Testis (tissue), 3 donors: ENCODE results near the gene GRN. TPM values are rescaled to one million over a fixed set of nuclear protein-coding genes. Genes with fewer than 3 reads are reported as not detected.

Source experiments
- DNase-seq: peaks from one replicate; pipeline ENCODE4 v3.0.0-alpha.2; 2019
- H3K27ac ChIP-seq, 2 donors: fragments of 200-600 bp; sonication (generic); one replicate each; pipeline ENCODE4 v1.5.1; 2019
- H3K27me3 ChIP-seq: fragments of 200-600 bp; sonication (generic); one replicate; pipeline ENCODE4 v1.5.1; 2019
- H3K36me3 ChIP-seq: fragments of 200-600 bp; sonication (generic); one replicate; pipeline ENCODE4 v1.5.1; 2017; ENCODE audit warnings: low read depth; ENCODE audit errors: missing control alignments
- H3K4me1 ChIP-seq: fragments of 200-600 bp; sonication (generic); one replicate; pipeline ENCODE4 v1.5.1; 2019
- H3K4me3 ChIP-seq, 2 donors: fragments of 200-600 bp; sonication (generic); one replicate each; pipeline ENCODE4 v1.5.1; 2017 to 2019
- H3K9me3 ChIP-seq: fragments of 200-600 bp; sonication (generic); one replicate; pipeline ENCODE4 v1.5.1; 2017
- POLR2A ChIP-seq: fragments of 450-650 bp; IDR thresholded peaks from one replicate; pipeline ENCODE4 v1.6.1; 2017; ENCODE audit warnings: antibody characterized with exemption, mild to moderate bottlenecking, moderate library complexity
- WGBS, 2 donors: methylation state at CpG; one replicate each; pipeline ENCODE4 v1.1.5; 2018; 5-methylcytosine and 5-hydroxymethylcytosine counted together
- intact Hi-C: fragments of 100-400 bp; cut with DNase I; formaldehyde crosslinking; loops from one replicate; pipeline ENCODE4 v1.15.1; 2023; ENCODE audit warnings: low total_unique reads
- polyA plus RNA-seq: library from polyadenylated mRNA; stranded (reverse); fragments of 350-450 nt; fragmentation: Illumina TruSeq; extraction: RNeasy Lipid Tissue Mini Kit (QIAGEN cat#74804); gene quantifications from one replicate; pipeline ENCODE4 v1.2.3, GENCODE V29; 2014; ENCODE audit warnings: low read depth, low replicate concordance; ENCODE audit not compliant: insufficient read depth
- total RNA-seq, 2 donors: library from RNA; depleted of rRNA; stranded (reverse); fragments of >200 nt; gene quantifications; one replicate each; pipeline ENCODE4 v1.2.3, GENCODE V29; 2016
- TF ChIP-seq, protein P1 (sequence below), 3 experiments: fragments of 450-650 bp in 2 of 3; fragments of 200-600 bp in 1 of 3; sonication (generic) in 1 of 3; IDR thresholded peaks; one replicate each; pipeline ENCODE4 v1.5.1; 2016 to 2019; ENCODE audit warnings: antibody characterized with exemption in 3 of 3, mild to moderate bottlenecking in 2 of 3, moderate library complexity in 1 of 3

GRN gene
- total and polyA plus RNA-seq, 3 donors from 2014 or later, result 161 to 489 (median 263) TPM

DNA sequence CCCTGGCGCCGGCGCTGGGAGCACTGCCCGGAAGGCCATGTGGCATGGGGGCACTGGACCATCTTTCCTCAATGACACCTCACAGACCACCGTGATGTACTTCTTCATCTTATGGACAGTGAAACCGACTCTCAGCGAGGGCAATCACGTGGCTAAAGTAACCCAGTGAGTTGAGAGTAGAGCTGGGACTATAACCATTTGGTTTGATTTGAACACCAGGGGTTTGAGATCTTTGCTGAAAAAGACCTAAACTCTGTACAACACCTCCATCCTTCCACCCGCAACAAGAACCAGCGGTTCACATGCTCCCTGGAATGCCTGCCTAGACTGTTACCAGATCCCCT is 41.1 kb downstream of the GRN start:
- intact Hi-C loops, result no loop called here
- 46 to 71% methylated on average over 2 to 10 of the region's 10 CpGs for WGBS, 2 donors
- Histone ChIP-seq H3K4me1 (peaks cover 7% of the 10 kb centered on the region), H3K4me3 (peak overlapping the region in 1 of 2 donors; percentile 54), H3K27ac (no peak overlapping the region), H3K9me3 (no peaks in the 10 kb centered on the region), H3K27me3 (no peaks in the 10 kb centered on the region), H3K36me3 (no peaks in the 10 kb centered on the region)
- DNase-seq, result no peak
- TF ChIP-seq, protein P1, sequence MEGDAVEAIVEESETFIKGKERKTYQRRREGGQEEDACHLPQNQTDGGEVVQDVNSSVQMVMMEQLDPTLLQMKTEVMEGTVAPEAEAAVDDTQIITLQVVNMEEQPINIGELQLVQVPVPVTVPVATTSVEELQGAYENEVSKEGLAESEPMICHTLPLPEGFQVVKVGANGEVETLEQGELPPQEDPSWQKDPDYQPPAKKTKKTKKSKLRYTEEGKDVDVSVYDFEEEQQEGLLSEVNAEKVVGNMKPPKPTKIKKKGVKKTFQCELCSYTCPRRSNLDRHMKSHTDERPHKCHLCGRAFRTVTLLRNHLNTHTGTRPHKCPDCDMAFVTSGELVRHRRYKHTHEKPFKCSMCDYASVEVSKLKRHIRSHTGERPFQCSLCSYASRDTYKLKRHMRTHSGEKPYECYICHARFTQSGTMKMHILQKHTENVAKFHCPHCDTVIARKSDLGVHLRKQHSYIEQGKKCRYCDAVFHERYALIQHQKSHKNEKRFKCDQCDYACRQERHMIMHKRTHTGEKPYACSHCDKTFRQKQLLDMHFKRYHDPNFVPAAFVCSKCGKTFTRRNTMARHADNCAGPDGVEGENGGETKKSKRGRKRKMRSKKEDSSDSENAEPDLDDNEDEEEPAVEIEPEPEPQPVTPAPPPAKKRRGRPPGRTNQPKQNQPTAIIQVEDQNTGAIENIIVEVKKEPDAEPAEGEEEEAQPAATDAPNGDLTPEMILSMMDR (IDR thresholded peaks at IDR 0.05), result no peak
- no peak for TF ChIP-seq POLR2A

DNA sequence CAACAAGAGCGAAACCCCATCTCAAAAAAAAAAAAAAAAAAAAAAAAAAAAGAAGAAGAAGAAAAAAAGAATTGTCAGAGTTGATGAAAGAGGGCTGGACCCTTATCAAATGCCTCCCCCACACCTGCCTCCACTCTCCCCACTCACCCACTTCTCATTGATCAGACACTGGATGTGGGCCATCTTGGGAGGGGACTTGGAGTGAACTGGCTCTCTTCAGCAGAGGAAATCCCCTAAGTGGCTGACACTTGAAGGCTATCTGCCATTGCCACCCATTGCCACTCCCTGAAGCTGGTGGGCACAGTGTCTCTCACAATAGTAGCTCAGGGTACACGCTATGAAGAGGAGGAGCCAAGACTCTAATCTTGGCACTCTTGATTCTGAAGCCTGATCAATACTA is 42.7 kb downstream of the GRN start:
- intact Hi-C loops, result no loop called here
- no peak for DNase-seq
- H3K4me3 ChIP-seq, result no peak overlapping the region
- no peak for TF ChIP-seq POLR2A
- TF ChIP-seq, protein P1 (IDR thresholded peaks at IDR 0.05), result no peak
- no peaks in the 10 kb centered on the region for H3K9me3 ChIP-seq
- WGBS, 2 donors, result 92 to 95% methylated on average over 2 of the region's 2 CpGs
- H3K4me1 ChIP-seq, result peaks cover 7% of the 10 kb centered on the region
- no peaks in the 10 kb centered on the region for H3K36me3 ChIP-seq
- no peak overlapping the region for H3K27ac ChIP-seq
- no peaks in the 10 kb centered on the region for H3K27me3 ChIP-seq

DNA sequence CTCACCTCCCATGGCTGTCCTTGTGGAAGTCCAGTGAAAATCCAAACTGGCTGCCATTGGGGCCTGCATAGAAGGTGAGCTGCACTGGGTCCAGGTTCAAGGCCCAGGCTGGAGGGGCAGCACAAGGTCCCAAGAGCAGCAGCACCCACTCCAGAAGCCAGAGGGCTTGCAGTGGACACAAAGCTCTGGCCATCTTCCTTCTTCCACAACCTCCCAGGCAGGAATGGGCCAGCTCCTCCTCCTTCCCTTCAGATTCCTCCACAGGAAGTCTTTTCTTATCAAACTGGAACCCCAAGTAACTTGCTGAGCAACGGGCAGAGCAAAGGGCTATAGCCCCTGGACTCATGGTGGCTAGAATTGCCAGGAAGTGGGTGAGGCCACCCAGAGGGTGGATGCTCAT is 44.2 kb downstream of the GRN start, which contains the start of gene ITGA2B:
Gene ITGA2B, minus strand, starts transcription at position 369 of the 400 bp plus-strand sequence. Its CDS starts 176 bp downstream, at position 193.
- no peak within 1 kb of the TSS for H3K4me3 ChIP-seq
- TF ChIP-seq POLR2A, result no peak
- TF ChIP-seq, protein P1 (IDR thresholded peaks at IDR 0.05), result no peak
- intact Hi-C loops, result no loop called here
- H3K9me3 ChIP-seq, result no peaks in the 10 kb centered on the region
- peaks cover 7% of the 10 kb centered on the region for H3K4me1 ChIP-seq
- H3K36me3 ChIP-seq, result no peaks in the 10 kb centered on the region
- no peak for DNase-seq
- no peak within 1 kb of the TSS for H3K27ac ChIP-seq
- 33 to 50% methylated on average over 1 of the region's 1 CpG for WGBS, 2 donors
- no peaks in the 10 kb centered on the region for H3K27me3 ChIP-seq

DNA sequence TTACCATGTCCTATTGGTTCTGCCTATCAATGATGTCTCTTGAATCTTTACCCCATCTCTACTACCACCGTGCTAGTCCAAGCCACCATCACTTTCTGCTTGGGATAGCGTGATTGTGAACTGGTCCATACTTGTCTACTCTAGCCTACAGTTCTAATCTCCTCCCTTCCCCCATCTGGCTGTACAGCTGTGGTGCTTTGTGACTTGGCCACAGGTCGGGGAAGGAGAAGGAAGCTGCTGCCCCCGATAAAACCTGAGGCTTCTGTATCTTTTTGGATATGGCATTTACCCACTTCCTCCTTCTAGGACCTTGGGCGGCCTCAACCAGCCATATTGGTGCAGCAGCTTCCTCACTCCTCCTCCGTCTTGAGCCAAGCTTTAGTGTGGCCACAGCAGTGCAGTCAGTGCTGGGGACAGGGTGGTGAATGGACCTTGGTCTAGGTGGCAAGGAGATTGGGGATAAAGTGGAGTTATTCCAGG is 44.7 kb downstream of the GRN start:
- DNase-seq, result no peak

More for the DNA sequence above, 44.7 kb downstream of the GRN start:
- Histone ChIP-seq H3K4me3 (no peak overlapping the region), H3K9me3 (no peaks in the 10 kb centered on the region), H3K27me3 (no peaks in the 10 kb centered on the region), H3K27ac (no peak overlapping the region), H3K4me1 (peaks cover 4% of the 10 kb centered on the region), H3K36me3 (no peaks in the 10 kb centered on the region)
- intact Hi-C loops, result no loop called here
- TF ChIP-seq, protein P1 (IDR thresholded peaks at IDR 0.05), result no peak
- TF ChIP-seq POLR2A, result no peak
- 87 to 89% methylated on average over 6 of the region's 6 CpGs for WGBS, 2 donors
